Measurements from ENCODE around the gene IQSEC1.

- TF ChIP-seq, protein P1, sequence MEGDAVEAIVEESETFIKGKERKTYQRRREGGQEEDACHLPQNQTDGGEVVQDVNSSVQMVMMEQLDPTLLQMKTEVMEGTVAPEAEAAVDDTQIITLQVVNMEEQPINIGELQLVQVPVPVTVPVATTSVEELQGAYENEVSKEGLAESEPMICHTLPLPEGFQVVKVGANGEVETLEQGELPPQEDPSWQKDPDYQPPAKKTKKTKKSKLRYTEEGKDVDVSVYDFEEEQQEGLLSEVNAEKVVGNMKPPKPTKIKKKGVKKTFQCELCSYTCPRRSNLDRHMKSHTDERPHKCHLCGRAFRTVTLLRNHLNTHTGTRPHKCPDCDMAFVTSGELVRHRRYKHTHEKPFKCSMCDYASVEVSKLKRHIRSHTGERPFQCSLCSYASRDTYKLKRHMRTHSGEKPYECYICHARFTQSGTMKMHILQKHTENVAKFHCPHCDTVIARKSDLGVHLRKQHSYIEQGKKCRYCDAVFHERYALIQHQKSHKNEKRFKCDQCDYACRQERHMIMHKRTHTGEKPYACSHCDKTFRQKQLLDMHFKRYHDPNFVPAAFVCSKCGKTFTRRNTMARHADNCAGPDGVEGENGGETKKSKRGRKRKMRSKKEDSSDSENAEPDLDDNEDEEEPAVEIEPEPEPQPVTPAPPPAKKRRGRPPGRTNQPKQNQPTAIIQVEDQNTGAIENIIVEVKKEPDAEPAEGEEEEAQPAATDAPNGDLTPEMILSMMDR (IDR thresholded peaks at IDR 0.05), result no peak
- no peak for TF ChIP-seq POLR2A (IDR thresholded peaks at IDR 0.05)
Measured at GRCh38 chr3:12986521-12986920, 86.7 kb downstream of the IQSEC1 start.

Measured in sigmoid colon (tissue), 3 donors.